Liver (tissue), 10 donors: Measurements from ENCODE around the gene NSMCE4A. TPM values are rescaled to one million over a fixed set of nuclear protein-coding genes. Genes with fewer than 3 reads are reported as not detected.
A peak's percentile ranks its signal among the peaks of the same experiment; 100 is the strongest.

Experiments
- DNase-seq: peaks from one replicate; pipeline ENCODE4 v3.0.0-alpha.2; 2017; ENCODE audit warnings: low spot score
- H3K27ac ChIP-seq, 2 donors: one replicate each; pipeline ENCODE4 v1.7.0; 2013; ENCODE audit warnings: inconsistent platforms in 2 of 2, low read length in 2 of 2, control low read depth in 1 of 2, low read depth in 1 of 2, mild to moderate bottlenecking in 1 of 2
- H3K27me3 ChIP-seq, 4 donors: one replicate each; pipeline versions ENCODE4 v1.6.1 to v1.7.0; 2013; ENCODE audit warnings: low read length in 3 of 4, inconsistent platforms in 1 of 4, mild to moderate bottlenecking in 1 of 4, moderate library complexity in 1 of 4; ENCODE audit not compliant: control insufficient read depth in 4 of 4, insufficient read depth in 4 of 4
- H3K36me3 ChIP-seq, 4 donors: one replicate each; pipeline versions ENCODE4 v1.6.1 to v1.7.0; 2013; ENCODE audit warnings: low read length in 3 of 4, mild to moderate bottlenecking in 3 of 4, low read depth in 1 of 4, moderate library complexity in 1 of 4; ENCODE audit not compliant: control insufficient read depth in 4 of 4, insufficient read depth in 3 of 4
- H3K4me1 ChIP-seq, 4 donors: one replicate each; pipeline versions ENCODE4 v1.6.1 to v1.7.0; 2013; ENCODE audit warnings: low read length in 3 of 4, mild to moderate bottlenecking in 3 of 4, moderate library complexity in 1 of 4; ENCODE audit not compliant: control insufficient read depth in 4 of 4, insufficient read depth in 4 of 4
- H3K4me3 ChIP-seq, 3 donors: one replicate each; pipeline versions ENCODE4 v1.6.1 to v1.7.0; 2013; ENCODE audit warnings: low read length in 3 of 3, control low read depth in 1 of 3, low read depth in 1 of 3, mild to moderate bottlenecking in 1 of 3
- H3K9ac ChIP-seq, 2 donors: one replicate each; pipeline ENCODE4 v1.7.0; 2013; ENCODE audit warnings: low read length in 2 of 2, mild to moderate bottlenecking in 2 of 2, moderate library complexity in 2 of 2, control low read depth in 1 of 2, low read depth in 1 of 2
- H3K9me3 ChIP-seq, 4 donors: one replicate each; pipeline versions ENCODE4 v1.6.1 to v1.7.0; 2013; ENCODE audit warnings: low read length in 3 of 4; ENCODE audit not compliant: control insufficient read depth in 4 of 4
- CTCF ChIP-seq: fragments of 150-350 bp; IDR thresholded peaks from 2 replicates; pipeline ENCODE4 v1.5.1; 2017; ENCODE audit warnings: improper control_type of control experiment, low read depth, low read length; ENCODE audit not compliant: missing input control
- EGR1 ChIP-seq, 2 donors: IDR thresholded peaks; 2 replicates each; pipeline ENCODE4 v1.6.1; 2016 to 2018; ENCODE audit warnings: antibody characterized with exemption in 2 of 2, low read depth in 2 of 2
- HNF4A ChIP-seq, 2 donors: conservative IDR thresholded peaks; 2 replicates each; pipeline ENCODE4 v1.6.1; 2016; ENCODE audit warnings: antibody characterized with exemption in 2 of 2, mild to moderate bottlenecking in 2 of 2
- NR2F2 ChIP-seq: IDR thresholded peaks from 2 replicates; pipeline ENCODE4 v1.6.1; 2016; ENCODE audit warnings: antibody characterized with exemption
- RXRA ChIP-seq, 2 donors: IDR thresholded peaks; 2 replicates each; pipeline ENCODE4 v1.6.1; 2017 to 2018; ENCODE audit warnings: antibody characterized with exemption in 2 of 2, mild to moderate bottlenecking in 1 of 2
- WGBS: extraction: QIAGEN DNeasy Blood & Tissue Kit; methylation state at CpG from one replicate; pipeline ENCODE4 v1.1.7; 2013; 5-methylcytosine and 5-hydroxymethylcytosine counted together
- polyA plus RNA-seq, 2 donors: library from polyadenylated mRNA; stranded (reverse) in 1 of 2; unstranded in 1 of 2; fragments of 200-250 nt in 1 of 2; fragments of >200 nt in 1 of 2; fragmentation: Nextera tagmentation in 1 of 2; extraction: Ambion mirVana in 1 of 2; gene quantifications; one replicate each; pipeline versions ENCODE4 v1.2.1 to v1.2.3, GENCODE V29; 2013 to 2015
- small RNA-seq: library from RNA; depleted of rRNA; stranded (forward); fragments of <200 nt; gene quantifications from one replicate; pipeline ENCODE3, GENCODE V24; 2014
- total RNA-seq, 2 donors: library from RNA; depleted of rRNA; stranded (reverse); fragments of >200 nt; gene quantifications; one replicate each; pipeline ENCODE4 v1.2.3, GENCODE V29; 2014
- donor health status: healthy.
- donor health status: healthy.
- donor health status: healthy.
- donor health status: healthy.
- donor health status: healthy.

NSMCE4A gene
- total and polyA plus RNA-seq, 4 donors, result 16.8 to 46.5 (median 30.8) TPM

- H3K4me3 ChIP-seq, result no peak overlapping the region
- H3K27ac ChIP-seq, result no peak overlapping the region
- no peaks in the 10 kb centered on the region for H3K27me3 ChIP-seq
- peaks cover 8 to 29% (median 18%) of the 10 kb centered on the region in 4 donors for H3K36me3 ChIP-seq
- no peak overlapping the region for H3K9ac ChIP-seq
- H3K9me3 ChIP-seq, result no peaks in the 10 kb centered on the region
- no peak for TF ChIP-seq NR2F2
- no peak for TF ChIP-seq CTCF
- WGBS, result 98% methylated on average over 2 of the region's 2 CpGs
- peaks cover 0 to 2% (median 0%) of the 10 kb centered on the region in 4 donors for H3K4me1 ChIP-seq
- DNase-seq, result no peak
Observed at GRCh38 chr10:121911421-121911697, 63.7 kb downstream of the NSMCE4A start.

- Histone ChIP-seq H3K9ac (no peak overlapping the region), H3K27me3 (no peaks in the 10 kb centered on the region), H3K4me1 (peaks cover 0 to 2% (median 0%) of the 10 kb centered on the region in 4 donors), H3K27ac (no peak overlapping the region), H3K4me3 (no peak overlapping the region), H3K36me3 (peaks cover 8 to 29% (median 18%) of the 10 kb centered on the region in 4 donors), H3K9me3 (no peaks in the 10 kb centered on the region)
- 60% methylated on average over 5 of the region's 5 CpGs for WGBS
- TF ChIP-seq RXRA (IDR thresholded peaks at IDR 0.05), result peak in 1 of 2 donors; percentile 43
- no peak for TF ChIP-seq EGR1 (IDR thresholded peaks at IDR 0.05; ENCODE audit: low read depth in 2 of 2)
- peak in 1 of 2 donors; percentile 28 for TF ChIP-seq HNF4A (conservative IDR thresholded peaks at IDR 0.05)
- no peak for DNase-seq
Observed at GRCh38 chr10:121910673-121911420, 64.2 kb downstream of the NSMCE4A start.

Small RNA genes lying within 50 kb of the gene (small RNA-seq; reads per million reads assigned to genes)
- not detected for gene RF02219

Other genes starting within 250 kb of the NSMCE4A start
- 10 to 100 TPM; 14.7 to 34.9 TPM for gene ATE1, start 47.2 kb downstream of the NSMCE4A start, total RNA-seq
- gene ATE1, start 47.2 kb downstream of the NSMCE4A start, polyA plus RNA-seq, result 10 to 100 TPM in 1 of 2 donors, 1 to 10 TPM in 1; 7.9 to 12.2 TPM
- 1 to 10 TPM; 1.5 to 8.9 TPM for gene TACC2, start 13.9 kb upstream of the NSMCE4A start, total RNA-seq
- 1 to 10 TPM; 6.7 to 9.1 TPM for gene TACC2, start 13.9 kb upstream of the NSMCE4A start, polyA plus RNA-seq